ENCODE results near the gene ABHD14A. TPM values are rescaled to one million over a fixed set of nuclear protein-coding genes. Genes with fewer than 3 reads are reported as not detected.

Gene ABHD14A
- total and polyA plus RNA-seq, 2 of the 13 experiments (the other 11 are each of a cell fraction or from before 2014, with no cell fraction given) = 29.5 to 46.9 TPM

GRCh38 chr3:51974277-51974962 lies 444 bp upstream of the ABHD14A start (continued):
- TF ChIP-seq CREB3 (CRISPR knock-in tag; IDR thresholded peaks at IDR 0.05) (no peak), ZNF678 (CRISPR knock-in tag; IDR thresholded peaks at IDR 0.05) (peak; percentile 70; the same call in 1 of the 2 replicates), CCDC6 (CRISPR knock-in tag; IDR thresholded peaks at IDR 0.05) (no peak), KMT2A (CRISPR knock-in tag; IDR thresholded peaks at IDR 0.05) (peak; percentile 2; the same call in 1 of the 2 replicates), FOXP4 (CRISPR knock-in tag; IDR thresholded peaks at IDR 0.05) (0 out of 2 replicates have a peak, but pooled peaks have one; percentile 4), ZNF800 (CRISPR knock-in tag; IDR thresholded peaks at IDR 0.05) (peak; percentile 29; the same call in 1 of the 2 replicates), ZNF446 (CRISPR knock-in tag; IDR thresholded peaks at IDR 0.05) (0 out of 2 replicates have a peak, but pooled peaks have one; percentile 8), STAG1 (CRISPR knock-in tag; IDR thresholded peaks at IDR 0.05) (no peak), AKAP8 (CRISPR knock-in tag; IDR thresholded peaks at IDR 0.05) (no peak), ZNF235 (CRISPR knock-in tag; IDR thresholded peaks at IDR 0.05; ENCODE audit: borderline replicate concordance) (no peak), DZIP1 (CRISPR knock-in tag; IDR thresholded peaks at IDR 0.05) (0 out of 2 replicates have a peak, but pooled peaks have one; percentile 85), ZNF567 (CRISPR knock-in tag; IDR thresholded peaks at IDR 0.05; ENCODE audit: borderline replicate concordance) (no peak), TBL1XR1 (IDR thresholded peaks at IDR 0.05; ENCODE audit: borderline replicate concordance, low read length, partially characterized antibody) (no peak), ZNF782 (CRISPR knock-in tag; IDR thresholded peaks at IDR 0.05; ENCODE audit: borderline replicate concordance) (peak; percentile 51; the same call in 1 of the 2 replicates), ZNF30 (CRISPR knock-in tag; IDR thresholded peaks at IDR 0.05) (0 out of 2 replicates have a peak, but pooled peaks have one; percentile 14), ZNF770 (CRISPR knock-in tag; IDR thresholded peaks at IDR 0.05) (peak; percentile 13; the same call in 1 of the 2 replicates), GZF1 (CRISPR knock-in tag; IDR thresholded peaks at IDR 0.05) (no peak), ATM (IDR thresholded peaks at IDR 0.05; ENCODE audit: borderline replicate concordance) (no peak), PRPF4 (IDR thresholded peaks at IDR 0.05; ENCODE audit: low read depth, low read length, poor library complexity, severe bottlenecking) (no peak)

Data from HepG2 (cell line).